Measurements from ENCODE around the gene ZNF496. TPM values are rescaled to one million over a fixed set of nuclear protein-coding genes. Genes with fewer than 3 reads are reported as not detected.

ZNF496 gene
- total RNA-seq, 4 donors from 2014 or later, result 23.7 to 34.3 (median 33.3) TPM

GRCh38 chr1:247362153-247362552 lies 30.5 kb upstream of the ZNF496 start:
- DNase-seq (ENCODE audit: extremely low spot score), result no peak
- TF ChIP-seq POLR2AphosphoS5 (IDR thresholded peaks at IDR 0.05) (no peak), EP300 (IDR thresholded peaks at IDR 0.05) (no peak), CTCF (IDR thresholded peaks at IDR 0.05) (no peak), POLR2A (IDR thresholded peaks at IDR 0.05; ENCODE audit: low read depth) (no peak)
- intact Hi-C loops (cut with DNase I), result no loop called here
- no peak overlapping the region for H3K27ac ChIP-seq (replicated peaks in 1 of 4)
- no peak overlapping the region for H3K4me3 ChIP-seq
- H3K9me3 ChIP-seq, result no peaks in the 10 kb centered on the region
- peaks cover 0 to 12% (median 10%) of the 10 kb centered on the region in 4 donors for H3K4me1 ChIP-seq
- 91% methylated on average over 5 of the region's 5 CpGs for WGBS
- H3K36me3 ChIP-seq, result no peaks in the 10 kb centered on the region
- H3K27me3 ChIP-seq, result peaks cover 0 to 61% (median 5%) of the 10 kb centered on the region in 4 donors

- peak overlapping the region in 3 of 4 donors; percentile 4 to 9 (median 7) for H3K4me3 ChIP-seq
- intact Hi-C loops (cut with DNase I), result no loop called here
- peaks cover 0 to 59% (median 4%) of the 10 kb centered on the region in 4 donors for H3K27me3 ChIP-seq
- H3K27ac ChIP-seq (replicated peaks in 1 of 4), result peak overlapping the region; percentile 25 to 57 (median 39)
- WGBS, result 32% methylated on average over 11 of the region's 11 CpGs
- TF ChIP-seq POLR2A (IDR thresholded peaks at IDR 0.05; ENCODE audit: low read depth), result no peak
- no peak for TF ChIP-seq CTCF (IDR thresholded peaks at IDR 0.05)
- no peak for TF ChIP-seq EP300 (IDR thresholded peaks at IDR 0.05)
- no peak for TF ChIP-seq POLR2AphosphoS5 (IDR thresholded peaks at IDR 0.05)
- no peak for DNase-seq (ENCODE audit: extremely low spot score)
- H3K9me3 ChIP-seq, result no peaks in the 10 kb centered on the region
- peaks cover 0 to 12% (median 10%) of the 10 kb centered on the region in 4 donors for H3K4me1 ChIP-seq
- no peaks in the 10 kb centered on the region for H3K36me3 ChIP-seq
Measured at GRCh38 chr1:247360991-247361731, 29.5 kb upstream of the ZNF496 start.

GRCh38 chr1:247360116-247360898 lies 28.6 kb upstream of the ZNF496 start:
- WGBS, result 75% methylated on average over 13 of the region's 13 CpGs
- H3K27me3 ChIP-seq, result peaks cover 0 to 50% (median 2%) of the 10 kb centered on the region in 4 donors
- H3K27ac ChIP-seq (replicated peaks in 1 of 4), result peak overlapping the region; percentile 25 to 57 (median 39)
- peak in 1 of 2 donors; percentile 28 for TF ChIP-seq POLR2AphosphoS5 (IDR thresholded peaks at IDR 0.05)
- TF ChIP-seq POLR2A (IDR thresholded peaks at IDR 0.05; ENCODE audit: low read depth), result no peak
- intact Hi-C loops (cut with DNase I), result no loop called here
- peak overlapping the region; percentile 2 to 9 (median 6) for H3K4me3 ChIP-seq
- H3K9me3 ChIP-seq, result no peaks in the 10 kb centered on the region
- no peak for DNase-seq (ENCODE audit: extremely low spot score)
- no peaks in the 10 kb centered on the region for H3K36me3 ChIP-seq
- peaks cover 0 to 12% (median 10%) of the 10 kb centered on the region in 4 donors for H3K4me1 ChIP-seq

GRCh38 chr1:247359559-247359958 lies 27.9 kb upstream of the ZNF496 start:
- H3K36me3 ChIP-seq, result no peaks in the 10 kb centered on the region
- H3K27me3 ChIP-seq, result peaks cover 0 to 43% (median under 1%) of the 10 kb centered on the region in 4 donors
- no peak for TF ChIP-seq EP300 (IDR thresholded peaks at IDR 0.05)
- no peak for TF ChIP-seq POLR2AphosphoS5 (IDR thresholded peaks at IDR 0.05)
- no peak for TF ChIP-seq POLR2A (IDR thresholded peaks at IDR 0.05; ENCODE audit: low read depth)
- no peak for TF ChIP-seq CTCF (IDR thresholded peaks at IDR 0.05)
- H3K4me3 ChIP-seq, result no peak overlapping the region
- DNase-seq (ENCODE audit: extremely low spot score), result no peak
- H3K9me3 ChIP-seq, result no peaks in the 10 kb centered on the region
- no peak overlapping the region for H3K27ac ChIP-seq (replicated peaks in 1 of 4)
- 96% methylated on average over 6 of the region's 6 CpGs for WGBS
- peaks cover 0 to 12% (median 10%) of the 10 kb centered on the region in 4 donors for H3K4me1 ChIP-seq
- intact Hi-C loops (cut with DNase I), result no loop called here

GRCh38 chr1:247358920-247359319 lies 27.3 kb upstream of the ZNF496 start:
- Histone ChIP-seq H3K4me3 (no peak overlapping the region), H3K36me3 (no peaks in the 10 kb centered on the region), H3K27me3 (peaks cover 0 to 37% (median 0%) of the 10 kb centered on the region in 4 donors), H3K27ac (replicated peaks in 1 of 4) (no peak overlapping the region), H3K4me1 (peaks cover 0 to 12% (median 10%) of the 10 kb centered on the region in 4 donors), H3K9me3 (no peaks in the 10 kb centered on the region)
- TF ChIP-seq CTCF (IDR thresholded peaks at IDR 0.05) (no peak), POLR2A (IDR thresholded peaks at IDR 0.05; ENCODE audit: low read depth) (no peak), POLR2AphosphoS5 (IDR thresholded peaks at IDR 0.05) (no peak), EP300 (IDR thresholded peaks at IDR 0.05) (no peak)
- intact Hi-C loops (cut with DNase I), result no loop called here
- 84% methylated on average over 5 of the region's 5 CpGs for WGBS
- no peak for DNase-seq (ENCODE audit: extremely low spot score)

Measured in esophagus muscularis mucosa (tissue), 4 donors.